ENCODE results near the gene CRTAC1.

The CRTAC1 gene

DNA sequence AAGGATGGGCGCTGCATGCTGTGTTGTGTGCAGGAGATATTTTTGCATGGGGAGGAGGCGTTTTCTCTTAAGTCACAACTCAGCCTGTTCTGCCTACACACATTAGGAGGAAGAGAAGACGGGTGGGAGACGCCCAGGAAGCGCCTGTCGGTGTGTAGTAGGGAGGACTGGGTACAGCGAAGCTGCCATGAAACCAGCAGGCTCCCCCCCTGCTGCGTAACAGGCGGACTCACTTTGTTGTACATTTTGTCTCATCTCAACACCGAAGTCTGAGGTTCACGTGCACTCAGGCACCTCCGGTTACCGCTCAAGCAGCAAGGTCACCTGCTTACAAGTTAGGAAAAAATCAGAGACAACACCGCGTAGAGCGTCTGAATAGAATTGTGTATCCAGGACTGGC lies 56.3 kb downstream of the CRTAC1 start:
- no peak for DNase-seq

DNA sequence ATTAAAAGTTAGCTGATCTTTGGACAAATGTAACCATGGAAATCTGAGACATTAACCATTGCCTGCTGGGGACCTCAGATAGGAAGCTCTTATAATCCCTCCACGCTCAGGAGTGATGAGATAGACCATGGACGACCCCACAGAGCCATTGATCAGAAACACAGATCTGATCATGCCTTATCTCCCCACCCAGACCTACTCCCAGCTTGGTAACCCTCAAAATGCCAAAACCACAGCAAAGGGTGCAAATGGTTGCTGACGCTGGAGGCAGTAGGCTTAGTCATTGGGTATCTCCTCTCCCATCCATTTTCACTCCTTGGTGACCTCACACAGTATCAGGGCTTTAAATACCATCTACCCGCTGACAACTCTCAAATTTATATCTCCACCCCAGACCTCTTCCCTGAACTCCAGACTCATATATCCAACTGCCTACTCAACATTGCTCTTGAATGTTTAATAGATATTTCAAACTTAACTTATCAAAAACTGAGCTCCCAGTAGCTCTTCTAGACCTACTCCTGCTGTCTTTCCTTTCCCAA lies 60.8 kb downstream of the CRTAC1 start:
- no peak for DNase-seq

DNA sequence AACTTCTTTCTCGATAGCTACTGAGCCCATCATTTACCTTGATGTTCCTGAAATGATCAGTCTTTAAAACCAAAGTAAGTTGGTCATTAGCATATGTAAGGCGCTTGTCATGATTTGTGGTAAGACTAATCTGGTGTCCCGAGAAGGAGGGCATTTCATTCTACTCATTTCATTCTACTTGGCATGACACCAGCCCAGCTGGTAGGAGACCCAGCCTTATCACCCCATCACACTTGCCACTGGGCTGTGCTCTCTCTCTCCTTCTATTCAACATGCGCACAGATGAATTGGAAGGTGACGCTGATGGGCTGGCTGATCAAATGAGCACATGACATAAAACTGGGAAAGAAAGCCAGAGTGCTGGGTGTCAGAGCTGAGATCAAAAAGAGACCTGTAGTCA lies 65.7 kb downstream of the CRTAC1 start:
- no peak for DNase-seq

DNA sequence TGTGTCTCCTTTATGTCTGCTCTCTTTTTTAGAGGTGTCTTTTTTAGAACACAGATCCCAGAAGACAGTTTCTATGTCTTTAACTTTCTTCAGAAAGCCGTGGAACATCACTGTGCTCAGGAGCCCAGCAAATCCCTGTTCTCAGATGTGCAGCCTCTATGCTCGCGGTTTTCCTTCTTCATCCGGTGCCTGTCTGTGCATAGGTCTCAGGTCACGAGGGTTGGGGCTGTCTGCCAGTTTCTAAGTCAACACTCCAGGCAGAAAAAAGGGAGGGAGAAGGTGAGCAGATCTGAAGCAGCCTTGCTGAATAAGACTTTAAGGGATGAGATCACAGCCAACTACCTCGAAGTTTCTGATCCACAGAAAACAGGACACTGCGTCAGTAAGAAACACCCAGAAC lies 68.5 kb downstream of the CRTAC1 start:
- no peak for DNase-seq

DNA sequence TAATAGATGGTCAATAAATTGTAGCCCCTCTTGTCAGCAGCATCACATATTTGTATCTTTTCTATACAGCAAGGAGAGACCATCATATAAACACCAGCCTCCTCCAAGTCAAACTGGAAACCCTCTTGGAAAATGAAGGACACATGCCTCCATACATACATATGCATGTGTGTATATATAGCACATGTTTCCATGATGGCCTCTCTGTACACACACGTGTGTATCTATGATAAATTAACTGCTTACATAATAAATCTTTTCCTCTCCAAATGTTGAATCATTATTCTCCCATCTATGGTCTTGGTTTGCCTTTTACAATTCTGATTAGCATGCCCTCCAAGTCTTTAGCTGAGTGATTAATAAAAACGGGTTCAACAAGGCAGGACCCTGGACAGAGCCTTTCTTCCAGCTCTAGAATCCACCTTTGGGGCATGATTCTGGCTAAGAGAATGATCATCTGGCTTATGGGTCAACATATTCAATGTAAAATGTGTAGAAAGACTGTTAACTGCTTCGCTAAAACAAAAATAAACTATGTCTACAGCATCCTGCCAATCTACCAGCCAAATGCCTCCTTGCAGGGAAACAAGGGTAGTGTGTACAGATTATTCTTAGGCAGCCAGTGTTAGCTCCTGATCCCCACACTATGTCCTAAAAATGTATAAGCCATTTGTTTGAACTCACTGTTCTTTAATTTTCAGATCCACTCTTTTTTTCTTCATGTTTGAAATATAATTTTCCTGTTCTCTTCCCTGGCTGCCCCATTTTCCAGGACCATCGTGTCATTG lies 70.0 kb downstream of the CRTAC1 start:
- DNase-seq, result no peak

DNA sequence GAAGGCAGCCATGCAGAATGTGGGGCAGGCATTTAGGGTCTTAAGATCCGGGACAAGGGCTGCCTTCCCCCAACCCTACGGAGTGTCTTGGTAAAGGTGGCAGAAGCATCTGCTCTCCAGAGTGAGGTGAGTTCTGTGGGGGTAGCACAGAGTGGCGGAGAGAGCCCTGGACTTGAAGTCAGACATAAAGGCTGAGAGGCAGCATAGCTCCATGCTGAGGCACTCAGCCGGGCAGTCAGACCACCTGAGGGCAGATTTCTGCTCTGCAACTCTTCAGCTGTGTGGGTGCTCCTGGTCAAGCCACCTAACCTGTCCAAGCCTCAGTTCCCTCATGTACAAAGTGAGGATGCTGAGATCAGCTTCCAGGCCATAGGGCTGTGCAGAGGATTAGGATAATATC lies 81.0 kb downstream of the CRTAC1 start:
- DNase-seq, result no peak

DNA sequence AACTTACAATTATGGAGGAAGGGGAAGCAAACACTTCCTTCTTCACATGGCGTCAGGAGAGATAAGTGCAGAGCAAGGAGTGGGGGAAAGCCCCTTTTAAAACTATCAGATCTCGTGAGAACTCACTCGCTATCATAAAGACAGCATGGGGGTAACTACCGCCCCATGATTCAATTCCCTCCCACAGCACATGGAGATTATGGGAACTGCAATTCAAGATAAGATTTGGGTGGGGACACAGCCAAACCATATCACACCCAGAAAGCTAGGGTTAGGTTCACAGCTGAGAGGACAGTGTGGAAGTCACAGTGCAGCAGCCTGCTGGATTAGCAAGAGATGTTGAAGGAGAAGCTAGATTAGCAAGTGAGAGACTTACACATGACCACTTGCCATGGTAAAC lies 81.6 kb downstream of the CRTAC1 start:
- no peak for DNase-seq

DNA sequence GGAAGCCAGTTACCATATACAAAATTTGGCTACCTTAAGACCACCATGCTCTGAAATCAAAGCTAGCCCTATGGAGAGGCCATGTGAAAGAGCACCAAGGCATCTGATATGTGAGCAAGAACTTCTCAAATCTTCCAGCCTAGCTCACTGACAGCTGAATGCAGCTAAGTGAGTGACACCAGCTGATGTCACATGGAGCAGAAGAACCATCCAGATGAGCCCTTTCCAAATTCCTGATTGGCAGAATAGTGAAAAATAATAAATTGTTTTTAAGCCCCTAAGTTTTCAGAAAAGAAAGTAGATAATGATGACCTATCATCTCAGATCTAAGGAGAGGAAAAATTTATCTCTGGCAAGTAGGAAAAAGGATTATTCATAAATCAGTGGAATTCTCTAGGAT lies 85.6 kb downstream of the CRTAC1 start:
- DNase-seq, result no peak

DNA sequence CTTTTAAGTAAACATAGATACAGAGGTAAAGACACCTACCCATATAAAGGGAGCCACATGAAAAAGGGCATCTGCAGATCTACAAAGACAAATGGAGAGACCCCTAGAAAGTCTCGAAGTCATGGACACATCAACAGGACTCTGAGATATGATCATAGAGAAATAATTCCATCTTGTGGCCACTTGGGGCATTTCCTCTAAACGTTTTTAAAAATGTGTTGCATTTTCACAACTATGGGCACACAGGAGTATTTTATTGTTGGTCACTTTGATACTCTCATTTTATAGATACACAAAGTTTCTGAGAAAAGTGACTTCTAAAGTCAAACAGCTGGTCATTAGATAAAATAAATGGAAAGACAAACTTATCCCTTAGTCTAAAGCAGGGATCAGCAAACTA lies 87.1 kb downstream of the CRTAC1 start:
- no peak for DNase-seq

DNA sequence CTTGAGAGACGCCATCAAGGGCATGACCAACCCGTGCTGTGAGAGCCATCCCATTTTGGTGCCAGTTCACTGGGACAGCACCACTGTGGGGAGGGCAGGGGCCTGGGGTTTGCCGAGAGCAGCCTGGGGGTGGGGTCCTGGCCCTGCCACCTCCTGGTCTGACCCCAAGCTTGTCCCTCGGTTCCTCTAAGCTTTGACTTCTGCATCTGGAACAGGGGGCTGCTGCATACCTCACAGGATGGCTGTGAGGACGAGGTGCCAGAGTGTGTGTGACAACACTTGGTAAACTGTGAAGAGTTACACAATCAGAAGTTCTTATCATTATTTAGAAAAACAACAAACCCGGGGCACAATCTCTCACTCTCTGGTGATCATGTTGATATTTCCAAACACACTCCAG lies 89.9 kb downstream of the CRTAC1 start:
- no peak for DNase-seq

DNA sequence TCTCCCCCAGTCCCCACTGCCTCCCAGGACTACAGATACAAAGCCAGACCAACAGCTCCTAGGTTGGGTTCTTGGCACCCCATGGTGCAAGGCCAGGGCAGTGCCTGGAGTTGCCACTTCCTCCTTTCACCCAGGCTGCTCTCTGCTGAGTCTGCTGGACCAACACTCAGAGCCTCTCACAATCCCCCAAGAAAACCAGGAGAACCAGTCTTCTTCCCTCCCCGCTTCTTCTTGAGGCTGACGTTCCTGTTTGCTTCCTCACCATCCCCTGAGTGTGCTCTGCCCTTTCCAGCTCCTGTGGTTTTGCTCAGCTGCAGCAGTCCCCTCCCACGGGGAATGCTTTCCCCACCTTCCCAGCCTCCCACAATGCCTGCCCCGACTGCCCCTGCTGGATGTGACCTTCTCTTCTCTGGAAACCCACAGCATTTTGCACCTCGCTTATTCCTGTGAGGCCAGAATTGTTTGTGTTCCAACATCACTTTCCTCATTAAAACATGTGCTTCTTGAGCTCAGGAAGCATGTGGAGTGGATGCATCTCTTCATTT lies 90.9 kb downstream of the CRTAC1 start:
- no peak for DNase-seq

DNA sequence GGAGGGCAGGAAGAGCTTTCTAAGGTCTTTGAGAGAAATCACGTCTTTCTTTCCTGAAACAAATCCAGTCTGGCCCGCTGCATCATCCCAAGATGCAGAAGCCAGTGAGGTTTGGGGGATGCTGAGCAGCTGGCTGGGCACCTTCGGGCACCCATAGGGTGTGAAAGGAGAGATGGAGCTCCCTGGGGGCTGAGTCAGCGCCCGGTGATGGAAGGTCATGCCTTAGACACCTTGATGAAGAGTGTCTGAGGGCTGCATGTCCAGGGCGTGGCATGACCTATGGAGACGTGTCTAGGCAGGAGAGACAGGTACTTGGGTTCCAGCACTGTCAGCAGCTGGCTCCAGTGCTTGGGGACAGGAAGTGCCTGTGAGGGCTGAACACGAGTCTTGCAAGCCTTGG lies 92.5 kb downstream of the CRTAC1 start:
- DNase-seq, result no peak

DNA sequence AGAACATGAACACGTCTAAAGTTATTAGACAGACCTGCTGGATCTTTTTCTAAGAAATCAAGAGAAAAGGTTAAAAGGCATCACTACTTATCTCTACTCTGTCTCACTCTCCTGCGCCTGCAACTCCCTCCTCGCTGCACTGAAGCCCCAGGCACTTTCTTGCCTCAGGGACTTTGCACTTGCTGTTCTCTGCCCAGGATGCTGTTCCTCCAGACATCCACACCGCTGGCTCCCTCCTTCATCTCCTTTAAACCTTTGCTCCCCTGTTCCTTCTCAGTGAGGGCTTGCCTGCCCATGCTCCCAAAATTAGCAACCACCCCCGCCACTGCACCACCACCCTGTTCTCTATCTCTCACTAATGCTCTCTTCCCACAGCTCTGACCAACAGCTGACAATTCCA lies 93.4 kb downstream of the CRTAC1 start:
- no peak for DNase-seq

DNA sequence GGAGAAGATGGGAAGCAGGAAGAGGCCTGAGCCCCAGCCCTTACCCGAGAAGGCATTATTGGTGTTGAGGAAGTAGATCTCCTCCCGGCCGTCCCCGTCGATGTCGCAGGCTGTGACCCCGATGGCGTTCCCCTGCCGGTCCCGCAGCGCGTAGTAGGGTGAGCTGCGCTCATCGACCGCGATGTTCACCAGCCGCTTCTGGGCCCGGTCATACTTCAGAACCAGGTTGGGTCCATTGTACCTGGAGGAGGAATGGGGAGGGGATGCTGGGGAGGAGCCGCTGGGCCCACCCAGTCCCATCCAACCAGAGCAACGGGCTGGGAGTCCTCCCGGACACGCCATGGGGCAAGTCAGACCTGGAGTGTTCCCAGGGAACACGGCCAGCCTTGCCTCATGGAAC lies 94.3 kb downstream of the CRTAC1 start:
- DNase-seq, result no peak

DNA sequence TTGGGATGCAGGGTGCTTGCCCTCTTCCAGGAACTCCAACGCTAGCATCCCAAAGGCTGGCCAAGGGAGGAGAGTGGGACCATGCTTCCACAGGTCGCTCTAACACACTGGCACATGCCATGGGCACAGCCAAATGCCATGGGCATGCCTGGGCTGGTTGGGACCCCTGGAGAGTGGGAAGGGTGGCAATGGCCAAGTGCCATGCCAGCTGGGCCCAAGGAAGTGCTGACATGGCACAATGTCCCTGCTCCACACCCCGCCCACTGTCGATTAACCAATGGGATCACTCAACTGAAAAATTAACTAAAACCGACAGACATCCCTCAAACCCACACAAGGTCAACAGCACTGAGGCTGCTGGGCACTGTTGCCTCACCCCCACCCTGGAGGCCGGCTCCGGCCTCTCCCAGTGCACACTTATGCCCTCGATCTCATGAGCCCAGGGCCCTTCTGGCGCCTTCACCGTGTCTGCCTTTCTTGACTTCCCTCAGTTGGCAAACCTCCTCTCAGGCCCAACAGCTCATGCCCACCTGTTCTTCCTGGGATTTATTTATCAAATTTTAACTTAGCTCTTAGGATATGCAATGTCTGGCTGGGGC lies 97.4 kb downstream of the CRTAC1 start:
- no peak for DNase-seq

DNA sequence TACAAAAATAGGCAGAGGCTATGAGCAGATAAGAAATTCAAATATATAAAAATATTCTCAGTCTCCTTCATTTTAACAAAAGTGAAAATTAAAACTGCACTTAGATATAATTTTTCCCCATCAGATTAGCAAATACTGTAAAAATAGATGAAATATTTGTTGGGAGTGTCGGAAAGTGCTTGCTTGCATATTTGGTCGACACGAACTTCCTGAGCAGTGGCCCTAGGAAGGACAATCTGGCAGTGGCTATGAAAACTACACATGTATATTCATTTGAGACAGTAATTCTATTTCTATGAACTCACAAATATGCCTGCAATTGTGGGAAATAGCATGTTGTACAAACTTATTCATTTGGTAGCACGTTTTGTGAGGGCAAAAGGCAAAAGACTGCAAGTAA lies 99.4 kb downstream of the CRTAC1 start:
- DNase-seq, result no peak

DNA sequence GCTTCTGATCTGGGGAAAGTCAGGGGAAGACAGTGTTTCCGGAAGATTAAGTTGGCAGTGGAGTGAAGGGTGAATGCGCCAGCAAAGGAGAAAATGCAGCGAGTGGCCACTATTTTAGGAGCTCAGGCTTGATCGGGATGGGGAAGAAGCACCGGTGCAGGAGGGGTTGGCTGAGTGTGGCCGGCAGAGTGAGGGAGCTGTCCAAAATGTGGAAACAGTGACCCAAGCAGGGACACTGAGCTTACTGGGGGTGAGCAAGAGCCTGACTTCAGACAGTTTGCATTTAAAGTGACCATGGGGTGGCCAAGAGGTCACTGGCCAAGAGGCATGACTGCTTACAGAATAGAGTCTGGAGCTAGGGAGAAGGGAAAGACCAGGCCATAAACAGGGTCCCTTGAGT lies 101.5 kb downstream of the CRTAC1 start:
- DNase-seq, result no peak

DNA sequence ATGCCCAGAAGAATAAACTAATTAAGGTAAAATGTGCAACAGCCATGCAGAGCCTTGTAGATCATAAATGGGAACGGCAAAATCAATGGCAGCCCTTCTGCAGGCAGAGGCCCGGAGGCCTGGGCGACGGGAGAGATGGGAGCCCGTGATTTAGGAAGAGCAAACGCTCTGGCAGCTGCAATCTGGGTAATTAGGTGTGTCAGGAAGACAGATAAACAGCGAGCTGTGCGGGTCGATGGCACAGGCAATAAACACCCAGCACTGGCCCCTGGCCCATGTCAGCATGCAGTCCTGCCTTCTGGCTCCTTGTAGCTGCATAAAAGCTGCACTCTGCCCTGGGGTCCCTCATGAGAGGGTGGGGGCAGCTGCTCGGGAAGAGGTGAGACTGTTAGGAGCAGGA lies 102.8 kb downstream of the CRTAC1 start:
- DNase-seq, result no peak

DNA sequence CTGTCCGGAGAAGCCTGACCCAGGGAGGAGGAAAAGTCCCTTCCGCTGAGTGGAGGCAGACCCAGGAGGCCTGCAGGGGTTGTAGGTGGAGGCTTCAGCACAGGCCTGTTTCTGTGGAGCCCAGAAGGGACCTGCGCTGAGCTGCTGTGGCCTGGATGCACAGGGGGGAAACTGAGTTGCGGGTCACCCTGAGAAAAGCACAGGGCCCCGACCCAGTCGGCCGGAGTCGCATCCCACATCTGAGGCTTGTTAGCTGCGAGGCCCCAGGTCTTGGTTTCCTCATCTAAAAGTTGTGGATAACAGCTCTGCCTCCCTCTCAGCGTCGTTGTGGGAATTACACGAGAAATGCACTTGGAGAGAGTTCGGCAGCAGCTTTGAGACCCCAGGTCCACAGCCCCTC lies 104.4 kb downstream of the CRTAC1 start:
- DNase-seq, result no peak

DNA sequence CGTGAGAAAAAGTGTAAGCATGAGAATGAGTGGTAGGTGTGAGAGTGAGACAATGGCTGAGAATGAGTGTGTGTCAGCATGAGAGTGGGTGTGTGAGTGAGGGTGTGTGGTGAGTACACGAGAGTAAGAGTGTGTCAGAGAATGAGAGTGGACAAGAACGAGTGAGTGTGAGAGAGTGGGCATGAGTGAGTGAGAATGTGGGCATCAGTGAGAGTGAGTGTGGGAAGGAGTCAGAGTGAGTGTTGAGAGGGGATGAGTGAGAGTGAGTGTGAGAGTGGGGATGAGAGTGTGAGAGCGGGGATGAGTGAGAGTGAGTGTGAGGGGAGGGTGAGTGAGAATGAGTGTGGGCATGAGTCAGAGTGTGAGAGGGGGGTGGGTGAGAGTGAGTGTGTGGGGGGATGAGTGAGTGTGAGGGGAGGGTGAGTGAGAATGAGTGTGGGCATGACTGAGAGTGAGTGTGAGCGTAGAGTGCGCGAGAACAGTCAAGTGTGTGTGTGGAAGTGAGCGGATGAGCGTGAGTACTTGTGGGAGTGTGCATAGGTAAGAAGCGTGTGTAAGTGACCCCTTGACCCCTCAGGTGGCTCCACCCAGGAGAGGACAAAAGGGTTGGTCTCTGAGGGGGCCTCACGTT lies 105.0 kb downstream of the CRTAC1 start:
- no peak for DNase-seq

DNA sequence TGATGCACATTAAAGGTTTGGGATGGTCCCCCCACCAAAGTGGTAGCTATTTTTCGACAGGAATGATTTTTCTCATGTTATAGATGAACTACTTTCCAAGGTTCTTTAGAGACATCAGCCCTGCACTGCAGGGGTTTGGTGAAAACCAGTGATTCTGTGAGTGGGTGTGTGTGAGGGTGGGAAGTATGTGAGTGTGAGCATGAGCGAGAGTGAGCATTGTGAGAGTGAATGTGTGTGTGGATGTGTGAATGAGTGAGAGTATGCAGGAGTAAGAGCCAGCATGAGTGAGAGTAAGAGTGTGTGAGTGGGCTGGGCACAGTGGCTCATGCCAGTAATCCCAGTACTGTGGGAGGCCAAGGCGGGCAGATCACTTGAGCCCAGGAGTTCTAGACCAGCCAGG lies 105.7 kb downstream of the CRTAC1 start:
- DNase-seq, result no peak

DNA sequence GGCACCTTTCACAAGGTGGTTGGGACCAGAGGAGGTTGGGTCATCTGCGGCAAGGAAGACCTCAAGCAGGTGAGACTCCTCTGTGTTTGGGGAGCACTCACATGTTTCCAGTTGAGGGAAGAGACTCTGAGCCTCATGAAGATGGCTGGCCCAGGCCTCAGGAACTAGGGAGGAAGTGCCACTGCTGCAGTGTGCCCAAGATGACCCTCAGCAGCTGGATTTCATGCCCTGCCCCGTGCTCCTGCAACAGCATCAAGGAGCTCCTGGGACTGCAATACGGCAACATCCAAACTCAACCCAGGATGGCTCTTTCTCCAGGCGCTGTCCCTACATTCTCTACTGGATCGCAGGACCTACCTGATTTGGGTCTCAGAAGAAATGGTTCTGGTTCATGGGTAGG lies 106.9 kb downstream of the CRTAC1 start:
- no peak for DNase-seq

DNA sequence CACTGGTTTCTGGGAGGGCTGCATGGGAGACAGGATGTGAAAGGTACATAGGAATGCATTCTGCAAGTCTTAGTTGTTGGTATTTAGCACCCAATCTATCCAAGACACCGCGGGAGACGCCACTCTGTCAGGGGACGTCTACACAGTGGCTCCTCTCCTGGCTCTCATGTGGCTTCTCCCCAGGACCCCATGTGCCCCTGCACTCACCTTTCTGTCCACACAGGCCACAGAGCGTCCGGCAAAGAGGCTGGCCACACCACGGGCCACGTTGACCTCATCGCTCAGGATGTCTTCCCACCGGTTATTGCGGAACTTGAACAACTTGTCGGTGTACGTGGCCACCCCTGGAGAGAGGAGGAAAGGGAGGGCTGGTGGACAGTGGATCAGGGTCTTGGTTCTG lies 107.4 kb downstream of the CRTAC1 start:
- DNase-seq, result no peak

Measured in stimulated activated CD4-positive, alpha-beta T cell treated with anti-CD3 and anti-CD28 coated beads, Interleukin-12 subunit alpha, Interleukin-12 subunit beta, amount 100 ng/mL, for 4 hours (primary cell).